ENCODE results near the gene MAPK8IP3. TPM values are rescaled to one million over a fixed set of nuclear protein-coding genes. Genes with fewer than 3 reads are reported as not detected.

The MAPK8IP3 gene
- polyA plus RNA-seq, 1 experiment: 22.5 TPM

GRCh38 chr16:1763521-1764511 lies 57.8 kb downstream of the MAPK8IP3 start:
- H3K36me3 ChIP-seq (ENCODE audit: control insufficient read depth, insufficient read depth, low read length): peaks cover 52% of the 10 kb centered on the region
- peak; percentile 59 for TF ChIP-seq CTCF (IDR thresholded peaks at IDR 0.05; ENCODE audit: insufficient read depth, low read depth, low read length)
- DNase-seq (ENCODE audit: low read depth): no peak
- ChIA-PET POLR2A (no interaction called here), CTCF (interaction anchor here (0.9 to 3.8 kb wide), 7 partner anchors 10 to 58 kb away, joined by 3 to 14 read pairs (median 3); partner anchors contain the start of genes MAPK8IP3, NUBP2 and SPSB3)
- no peak overlapping the region for H3K4me3 ChIP-seq (ENCODE audit: low read depth, low read length)
- no peaks in the 10 kb centered on the region for H3K27me3 ChIP-seq (ENCODE audit: control insufficient read depth, insufficient read depth, low read length)

- TF ChIP-seq CTCF (IDR thresholded peaks at IDR 0.05; ENCODE audit: insufficient read depth, low read depth, low read length): no peak
- Histone ChIP-seq H3K4me3 (ENCODE audit: low read depth, low read length) (no peak overlapping the region), H3K36me3 (ENCODE audit: control insufficient read depth, insufficient read depth, low read length) (peaks cover 53% of the 10 kb centered on the region), H3K27me3 (ENCODE audit: control insufficient read depth, insufficient read depth, low read length) (no peaks in the 10 kb centered on the region)
- POLR2A ChIA-PET: no interaction called here
- no peak for DNase-seq (ENCODE audit: low read depth)
- CTCF ChIA-PET: interaction anchor here (0.6 to 3.8 kb wide), 7 partner anchors 15 to 92 kb away, joined by 3 to 14 read pairs (median 4); partner anchors contain the start of genes MAPK8IP3, NUBP2 and SPSB3
Measured at GRCh38 chr16:1764971-1765370, 59.0 kb downstream of the MAPK8IP3 start.

- POLR2A ChIA-PET: no interaction called here
- Histone ChIP-seq H3K4me3 (ENCODE audit: low read depth, low read length) (no peak overlapping the region), H3K36me3 (ENCODE audit: control insufficient read depth, insufficient read depth, low read length) (peaks cover 47% of the 10 kb centered on the region), H3K27me3 (ENCODE audit: control insufficient read depth, insufficient read depth, low read length) (no peaks in the 10 kb centered on the region)
- DNase-seq (ENCODE audit: low read depth): no peak
- CTCF ChIA-PET: interaction anchor here (1.6 to 3.8 kb wide), 2 partner anchors 16 to 60 kb away, joined by 4 to 14 read pairs; partner anchors contain the start of gene MAPK8IP3
- no peak for TF ChIP-seq CTCF (IDR thresholded peaks at IDR 0.05; ENCODE audit: insufficient read depth, low read depth, low read length)
Measured at GRCh38 chr16:1765826-1766225, 59.8 kb downstream of the MAPK8IP3 start.

- TF ChIP-seq CTCF (IDR thresholded peaks at IDR 0.05; ENCODE audit: insufficient read depth, low read depth, low read length): no peak
- POLR2A ChIA-PET: no interaction called here
- Histone ChIP-seq H3K4me3 (ENCODE audit: low read depth, low read length) (no peak overlapping the region), H3K36me3 (ENCODE audit: control insufficient read depth, insufficient read depth, low read length) (peaks cover 44% of the 10 kb centered on the region), H3K27me3 (ENCODE audit: control insufficient read depth, insufficient read depth, low read length) (no peaks in the 10 kb centered on the region)
- CTCF ChIA-PET: interaction anchor here (0.6 to 3.8 kb wide), 2 partner anchors 60 kb away, joined by 3 to 14 read pairs; partner anchors contain the start of gene MAPK8IP3
- DNase-seq (ENCODE audit: low read depth): no peak
Measured at GRCh38 chr16:1766231-1766630, 60.2 kb downstream of the MAPK8IP3 start.

GRCh38 chr16:1766701-1767100 lies 60.7 kb downstream of the MAPK8IP3 start:
- Histone ChIP-seq H3K36me3 (ENCODE audit: control insufficient read depth, insufficient read depth, low read length) (peaks cover 44% of the 10 kb centered on the region), H3K27me3 (ENCODE audit: control insufficient read depth, insufficient read depth, low read length) (no peaks in the 10 kb centered on the region), H3K4me3 (ENCODE audit: low read depth, low read length) (no peak overlapping the region)
- POLR2A ChIA-PET: no interaction called here
- DNase-seq (ENCODE audit: low read depth): no peak
- CTCF ChIA-PET: interaction anchor here (0.6 kb wide), 1 partner anchor 61 kb away, joined by 3 read pairs; the partner anchor contains the start of gene MAPK8IP3
- TF ChIP-seq CTCF (IDR thresholded peaks at IDR 0.05; ENCODE audit: insufficient read depth, low read depth, low read length): no peak
